GM12878 (cell line): ENCODE results near the gene JMJD6. TPM values are rescaled to one million over a fixed set of nuclear protein-coding genes. Genes with fewer than 3 reads are reported as not detected.

Experiments
- ATAC-seq: fragments of 200-7000 bp; cut with Tn5 transposase; 3 replicates; pipeline ENCODE4 v1.9.1; 2020; ENCODE audit warnings: mild to moderate bottlenecking, moderate library complexity
- BruUV-seq: library from RNA; stranded (reverse); fragments of 400-500 nt; replicated peaks from 2 replicates; lab custom pipeline; 2021; lab: Mats Ljungman, UMichigan
- CTCF ChIA-PET: fragments of 300-600 bp; sonication (Branson Sonifier 250); formaldehyde crosslinking; extraction: SDS; loops from one replicate; lab custom pipeline; 2021; ENCODE audit warnings: inconsistent platforms; lab: Yijun Ruan, JAX
- POLR2A ChIA-PET: fragments of 350-600 bp; formaldehyde crosslinking; extraction: SDS; loops from one replicate; lab custom pipeline; 2021; ENCODE audit warnings: inconsistent platforms; lab: Charles Lee
- RAD21 ChIA-PET: fragments of 300-600 bp; sonication (Branson Sonifier 250); formaldehyde crosslinking; loops from one replicate; lab custom pipeline; 2023; ENCODE audit warnings: antibody characterized with exemption; ENCODE audit not compliant: unreplicated experiment; lab: Charles Lee
- SMC1A ChIA-PET: fragments of 300-600 bp; sonication (Branson Sonifier 250); formaldehyde crosslinking; loops from one replicate; lab custom pipeline; 2023; ENCODE audit not compliant: unreplicated experiment, uncharacterized antibody; lab: Charles Lee
- DNase-seq: peaks from one replicate; pipeline ENCODE4 v3.0.0-alpha.2; 2011; ENCODE audit warnings: low read depth, low spot score
- FAIRE-seq: peaks from 3 replicates; lab custom pipeline; 2011; peaks lifted over from hg19 to GRCh38; lab: Jason Lieb, UNC
- H2AFZ ChIP-seq: 2 replicates; pipeline ENCODE4 v1.6.0; 2011; ENCODE audit warnings: low read depth, low read length, control low read depth; ENCODE audit not compliant: control insufficient read depth
- H3K27ac ChIP-seq: 2 replicates; pipeline ENCODE4 v1.5.1; 2011; ENCODE audit warnings: control low read depth; ENCODE audit not compliant: control insufficient read depth, insufficient read depth
- H3K27me3 ChIP-seq, 2 experiments: replicated peaks in 1 of 2; 2 replicates each; pipeline versions ENCODE4 v1.6.0 to v1.6.1; 2011; ENCODE audit warnings: low read length in 1 of 2; ENCODE audit not compliant: control insufficient read depth in 2 of 2, insufficient read depth in 2 of 2
- H3K36me3 ChIP-seq, 2 experiments: 2 replicates each; pipeline ENCODE4 v1.5.1; 2011; ENCODE audit warnings: low read length in 1 of 2; ENCODE audit not compliant: control insufficient read depth in 2 of 2, insufficient read depth in 2 of 2
- H3K4me1 ChIP-seq: 2 replicates; pipeline ENCODE4 v1.6.1; 2011; ENCODE audit warnings: mild to moderate bottlenecking, low read length, moderate library complexity, mixed read lengths; ENCODE audit not compliant: control insufficient read depth, insufficient read depth
- H3K4me2 ChIP-seq: 2 replicates; pipeline ENCODE4 v1.6.0; 2011; ENCODE audit warnings: control low read depth; ENCODE audit not compliant: control insufficient read depth, insufficient read depth
- H3K4me3 ChIP-seq: fragments of 200-600 bp; sonication (generic); 2 replicates; pipeline ENCODE4 v1.5.1; 2016
- H3K79me2 ChIP-seq: 2 replicates; pipeline ENCODE4 v1.6.0; 2011; ENCODE audit warnings: low read length; ENCODE audit not compliant: control insufficient read depth, insufficient read depth
- H3K9ac ChIP-seq: 2 replicates; pipeline ENCODE4 v1.8.0; 2011; ENCODE audit warnings: low read length, control low read depth, mixed read lengths; ENCODE audit not compliant: control insufficient read depth, insufficient read depth
- H3K9me3 ChIP-seq: replicated peaks from 3 replicates; pipeline ENCODE4 v1.5.1; 2011; ENCODE audit warnings: mild to moderate bottlenecking, low read length; ENCODE audit not compliant: control insufficient read depth, insufficient read depth
- H4K20me1 ChIP-seq: 2 replicates; pipeline ENCODE4 v1.6.0; 2011; ENCODE audit not compliant: control insufficient read depth, insufficient read depth
- ATF7 ChIP-seq: fragments of 450-650 bp; IDR thresholded peaks from 2 replicates; pipeline ENCODE4 v1.6.1; 2016; ENCODE audit warnings: low read depth, mild to moderate bottlenecking
- CEBPB ChIP-seq, 2 experiments: fragments of 150-350 bp in 1 of 2; IDR thresholded peaks; 2 replicates each; pipeline ENCODE4 v1.6.1; 2012 to 2014; ENCODE audit warnings: low read depth in 2 of 2, low read length in 2 of 2, borderline replicate concordance in 1 of 2, inconsistent platforms in 1 of 2
- CHD1 ChIP-seq: IDR thresholded peaks from 2 replicates; pipeline ENCODE4 v1.6.1; 2012; ENCODE audit warnings: low read depth, low read length, improper control_type of control experiment
- CREB1 ChIP-seq: IDR thresholded peaks from 2 replicates; pipeline ENCODE4 v1.6.1; 2012; ENCODE audit warnings: low read depth, mild to moderate bottlenecking, inconsistent platforms
- E2F8 ChIP-seq: fragments of 450-650 bp; IDR thresholded peaks from 2 replicates; pipeline ENCODE4 v1.6.1; 2018; ENCODE audit warnings: mild to moderate bottlenecking, low read depth, moderate library complexity; ENCODE audit not compliant: partially characterized antibody
- IKZF2 ChIP-seq, 2 experiments: fragments of 450-650 bp; IDR thresholded peaks; 2 replicates each; pipeline ENCODE4 v1.6.1; 2017; ENCODE audit warnings: mild to moderate bottlenecking in 2 of 2, moderate library complexity in 2 of 2
- MEF2B ChIP-seq: fragments of 450-650 bp; IDR thresholded peaks from 2 replicates; pipeline ENCODE4 v1.6.1; 2018; ENCODE audit warnings: mild to moderate bottlenecking, moderate library complexity; ENCODE audit not compliant: partially characterized antibody, poor library complexity, severe bottlenecking
- MTA3 ChIP-seq: IDR thresholded peaks from 2 replicates; pipeline ENCODE4 v1.6.1; 2012; ENCODE audit warnings: low read length, inconsistent platforms, borderline replicate concordance
- NBN ChIP-seq: fragments of 450-650 bp; IDR thresholded peaks from 2 replicates; pipeline ENCODE4 v1.6.1; 2016
- SMAD1 ChIP-seq: fragments of 450-650 bp; IDR thresholded peaks from 2 replicates; pipeline ENCODE4 v1.6.1; 2018; ENCODE audit warnings: mild to moderate bottlenecking, low read depth; ENCODE audit not compliant: partially characterized antibody
- SP1 ChIP-seq: IDR thresholded peaks from one replicate; pipeline ENCODE4 v1.6.1; 2011; ENCODE audit warnings: low read depth, low read length
- TCF12 ChIP-seq: IDR thresholded peaks from 2 replicates; pipeline ENCODE4 v1.6.1; 2011; ENCODE audit warnings: low read depth, mild to moderate bottlenecking, low read length
- ZSCAN29 ChIP-seq: fragments of 450-650 bp; IDR thresholded peaks from 2 replicates; pipeline ENCODE4 v1.6.1; 2017; ENCODE audit warnings: mild to moderate bottlenecking, moderate library complexity
- WGBS: methylation state at CpG from one replicate; pipeline ENCODE4 v1.1.6; 2016; ENCODE audit warnings: low lambda C conversion rate; ENCODE audit not compliant: insufficient replicate concordance, insufficient coverage; ENCODE audit errors: missing lambda C conversion rate; 5-methylcytosine and 5-hydroxymethylcytosine counted together
- in situ Hi-C: fragments of 300-500 bp; cut with MboI; formaldehyde crosslinking; loops from 9 replicates; pipeline ENCODE4 v1.14.3; 2018; ENCODE audit warnings: mixed read lengths
- intact Hi-C: fragments of 100-400 bp; cut with micrococcal nuclease; formaldehyde crosslinking; loops from one replicate; pipeline ENCODE4 v1.14.2; 2022; ENCODE audit not compliant: unreplicated experiment
- polyA plus RNA-seq, 11 experiments: library from polyadenylated mRNA; depleted of rRNA in 4 of 11; unstranded in 6 of 11; stranded (reverse) in 5 of 11; fragments of >200 nt; fragmentation: Nextera tagmentation in 4 of 11; fragmentation: Illumina TruSeq in 1 of 11; extraction: Ambion mirVana in 4 of 11; extraction: Trizol in 1 of 11; gene quantifications; 1 replicate in 1 of 11; 2 replicates in 10 of 11; pipeline versions ENCODE4 v1.2.1 to v1.2.3, GENCODE V29; 2011 to 2016; ENCODE audit warnings: inconsistent platforms in 2 of 11, missing spikeins in 2 of 11, low read depth in 1 of 11
- total RNA-seq, 4 experiments: library from RNA; depleted of rRNA in 3 of 4; stranded (reverse); fragments of >200 nt in 3 of 4; fragmentation: Illumina TruSeq in 1 of 4; extraction: Trizol in 1 of 4; gene quantifications; 2 replicates each; pipeline versions ENCODE4 v1.2.1 to v1.2.3, GENCODE V29; 2013 to 2021
- TF ChIP-seq, protein P1 (sequence below): IDR thresholded peaks from 2 replicates; pipeline ENCODE4 v1.6.1; 2012; ENCODE audit warnings: low read length, inconsistent platforms
- TF ChIP-seq, protein P2 (sequence below): fragments of 450-650 bp; IDR thresholded peaks from 2 replicates; pipeline ENCODE4 v1.6.1; 2017; ENCODE audit warnings: mild to moderate bottlenecking, low read depth, inconsistent platforms; ENCODE audit not compliant: poor library complexity, severe bottlenecking

Gene JMJD6
- total and polyA plus RNA-seq, 10 of the 15 experiments (the other 5 are each of a cell fraction or from before 2014, with no cell fraction given): 1.2 to 36.0 (median 22.2) TPM

DNA sequence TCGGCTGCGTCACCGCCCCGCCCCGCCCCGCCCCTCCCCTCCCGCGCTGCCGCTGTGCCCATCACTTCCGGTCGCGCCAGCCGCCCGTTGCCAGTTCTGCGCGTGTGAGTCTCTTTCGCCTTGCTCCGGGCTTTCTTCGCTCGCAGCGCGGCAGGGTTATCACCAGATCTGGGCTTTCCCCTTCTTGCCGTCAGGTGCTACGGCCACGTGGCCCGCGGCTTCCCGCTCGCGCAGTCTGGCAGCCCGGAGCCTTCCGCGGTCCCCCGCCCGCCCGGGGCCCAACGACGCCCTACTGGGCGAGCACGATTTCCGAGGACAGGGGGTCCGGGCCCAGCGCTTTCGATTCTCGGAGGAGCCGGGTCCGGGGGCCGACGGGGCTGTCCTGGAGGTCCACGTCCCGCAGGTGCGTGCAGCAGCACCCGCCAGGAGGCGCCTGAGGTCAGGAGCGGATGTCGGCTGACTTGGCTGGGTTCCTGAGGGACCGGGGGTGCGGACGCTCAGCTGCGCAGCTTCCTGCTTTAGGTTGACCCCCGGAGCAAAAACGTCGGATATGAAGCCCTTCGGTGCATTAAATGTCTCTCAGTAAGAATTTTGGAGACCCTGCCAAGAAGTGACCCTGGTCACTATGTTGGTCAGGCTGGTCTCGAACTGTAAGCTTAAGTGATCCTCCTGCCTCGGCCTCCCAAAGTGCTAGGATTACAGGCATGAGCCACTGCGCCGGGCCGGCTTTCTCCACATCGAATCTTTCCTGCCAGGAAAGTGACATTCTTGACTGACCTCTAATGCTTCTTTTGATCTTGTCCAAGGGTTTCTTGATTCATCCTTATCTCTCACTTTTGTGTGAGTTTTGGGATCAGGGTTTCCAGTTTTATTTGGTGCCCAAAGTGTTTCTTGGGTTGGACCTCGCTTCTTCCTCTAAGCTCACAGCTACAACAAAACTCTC lies 641 bp upstream of the JMJD6 start, which contains the start of gene METTL23:
METTL23 (plus strand) TSS at position 64 of the 943 bp plus-strand sequence. CDS start 2,872 bp downstream, outside the sequence.
- DNase-seq: no peak
- TF ChIP-seq MEF2B (peak; percentile 63), SP1 (no peak), E2F8 (no peak), CREB1 (peak; percentile 31; the same call in 1 of the 2 replicates), ZSCAN29 (no peak), NBN (no peak), MTA3 (no peak), CEBPB (IDR thresholded peaks at IDR 0.05; ENCODE audit: borderline replicate concordance in 1 of 2, low read depth in 2 of 2, low read length in 2 of 2) (no peak), TCF12 (peak; percentile 54; the same call in 1 of the 2 replicates), ATF7 (no peak), IKZF2 (IDR thresholded peaks at IDR 0.05) (peak in 1 of 2 experiments; percentile 35; a peak in 2 of 4 replicates), CHD1 (0 out of 2 replicates have a peak, but pooled peaks have one; percentile 28), SMAD1 (no peak)
- TF ChIP-seq, protein P1, sequence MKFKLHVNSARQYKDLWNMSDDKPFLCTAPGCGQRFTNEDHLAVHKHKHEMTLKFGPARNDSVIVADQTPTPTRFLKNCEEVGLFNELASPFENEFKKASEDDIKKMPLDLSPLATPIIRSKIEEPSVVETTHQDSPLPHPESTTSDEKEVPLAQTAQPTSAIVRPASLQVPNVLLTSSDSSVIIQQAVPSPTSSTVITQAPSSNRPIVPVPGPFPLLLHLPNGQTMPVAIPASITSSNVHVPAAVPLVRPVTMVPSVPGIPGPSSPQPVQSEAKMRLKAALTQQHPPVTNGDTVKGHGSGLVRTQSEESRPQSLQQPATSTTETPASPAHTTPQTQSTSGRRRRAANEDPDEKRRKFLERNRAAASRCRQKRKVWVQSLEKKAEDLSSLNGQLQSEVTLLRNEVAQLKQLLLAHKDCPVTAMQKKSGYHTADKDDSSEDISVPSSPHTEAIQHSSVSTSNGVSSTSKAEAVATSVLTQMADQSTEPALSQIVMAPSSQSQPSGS: no peak
- TF ChIP-seq, protein P2, sequence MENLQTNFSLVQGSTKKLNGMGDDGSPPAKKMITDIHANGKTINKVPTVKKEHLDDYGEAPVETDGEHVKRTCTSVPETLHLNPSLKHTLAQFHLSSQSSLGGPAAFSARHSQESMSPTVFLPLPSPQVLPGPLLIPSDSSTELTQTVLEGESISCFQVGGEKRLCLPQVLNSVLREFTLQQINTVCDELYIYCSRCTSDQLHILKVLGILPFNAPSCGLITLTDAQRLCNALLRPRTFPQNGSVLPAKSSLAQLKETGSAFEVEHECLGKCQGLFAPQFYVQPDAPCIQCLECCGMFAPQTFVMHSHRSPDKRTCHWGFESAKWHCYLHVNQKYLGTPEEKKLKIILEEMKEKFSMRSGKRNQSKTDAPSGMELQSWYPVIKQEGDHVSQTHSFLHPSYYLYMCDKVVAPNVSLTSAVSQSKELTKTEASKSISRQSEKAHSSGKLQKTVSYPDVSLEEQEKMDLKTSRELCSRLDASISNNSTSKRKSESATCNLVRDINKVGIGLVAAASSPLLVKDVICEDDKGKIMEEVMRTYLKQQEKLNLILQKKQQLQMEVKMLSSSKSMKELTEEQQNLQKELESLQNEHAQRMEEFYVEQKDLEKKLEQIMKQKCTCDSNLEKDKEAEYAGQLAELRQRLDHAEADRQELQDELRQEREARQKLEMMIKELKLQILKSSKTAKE: no peak

More for the DNA sequence above, 641 bp upstream of the JMJD6 start, which contains the start of gene METTL23:
- Histone ChIP-seq H3K9ac (peak within 1 kb of the TSS; percentile 98), H3K27me3 (no peaks in the 10 kb centered on the region), H3K4me2 (peak within 1 kb of the TSS; percentile 68), H4K20me1 (no peaks in the 10 kb centered on the region), H3K4me3 (peak within 1 kb of the TSS; percentile 97), H3K27ac (peak within 1 kb of the TSS; percentile 98), H3K4me1 (no peaks in the 10 kb centered on the region; the same call in 1 of the 2 replicates), H2AFZ (peak within 1 kb of the TSS; percentile 78), H3K9me3 (no peaks in the 10 kb centered on the region), H3K36me3 (peaks cover 0 to 16% of the 10 kb centered on the region in 2 experiments; a peak in 2 of 4 replicates), H3K79me2 (peaks cover 73% of the 10 kb centered on the region)
- in situ Hi-C loops: no loop called here
- FAIRE-seq (peak; percentile 56), ATAC-seq (peak; percentile 72)
- CTCF ChIA-PET: interaction anchor here (0.6 to 7.2 kb wide), 15 partner anchors 8 to 544 kb away, joined by 3 to 65 read pairs (median 4); partner anchors contain the start of genes MFSD11 and SRSF2
- RAD21 ChIA-PET: interaction anchor here (0.7 to 1.8 kb wide), 6 partner anchors 9 to 115 kb away, joined by 3 to 12 read pairs (median 4); partner anchors contain the start of genes MFSD11 and SRSF2
- BruUV-seq: TSS peak; percentile 88
- under 1% methylated on average over 47 of the region's 71 CpGs for WGBS
- SMC1A ChIA-PET: interaction anchor here (0.9 to 1.8 kb wide), 4 partner anchors 9 to 127 kb away, joined by 3 to 10 read pairs (median 6); partner anchors contain the start of gene MFSD11
- intact Hi-C loops: loop anchor here (1.0 to 5.0 kb wide), 2 partner anchors 8 to 110 kb away; no protein-coding TSS in a partner anchor
- POLR2A ChIA-PET: interaction anchor here (0.6 to 4.4 kb wide), 8 partner anchors 10 to 65 kb away, joined by 3 to 60 read pairs (median 4); partner anchors contain the start of genes MFSD11 and SRSF2
